Measurements from ENCODE around the gene SS18L1.
"Not testable (repeated sequence)": the region's sequence is repeated elsewhere in the genome, so short reads cannot be mapped to it uniquely, and the experiment has no call there.

SS18L1 gene

GRCh38 chr20:62143081-62143956, at the start of gene SS18L1, which contains the start of gene PSMA7:
TSS of gene SS18L1 (plus strand) at chr20:62143769. CDS start at chr20:62143821, 52 bp downstream.
TSS of gene PSMA7 (minus strand) at chr20:62143394. CDS start at chr20:62143303, 91 bp downstream.
- DNase-seq = peak; percentile 85

- no peak for DNase-seq
These were observed 46.9 kb upstream of the SS18L1 start for GRCh38 chr20:62096421-62097380.

- DNase-seq = no peak
These were observed 45.6 kb upstream of the SS18L1 start for GRCh38 chr20:62097881-62098407.

GRCh38 chr20:62101078-62101477, 42.5 kb upstream of the SS18L1 start:
- DNase-seq = no peak

GRCh38 chr20:62103508-62104233, 39.9 kb upstream of the SS18L1 start:
- DNase-seq = no peak

- no peak for DNase-seq
These were observed 39.3 kb upstream of the SS18L1 start for GRCh38 chr20:62104234-62104789.

GRCh38 chr20:62104791-62105345, 38.7 kb upstream of the SS18L1 start:
- peak; percentile 15 for DNase-seq

GRCh38 chr20:62105592-62105991, 38.0 kb upstream of the SS18L1 start:
- DNase-seq = no peak

GRCh38 chr20:62111148-62111547, 32.4 kb upstream of the SS18L1 start:
- no peak for DNase-seq

GRCh38 chr20:62112368-62112767, 31.2 kb upstream of the SS18L1 start:
- DNase-seq = no peak

GRCh38 chr20:62114894-62115293, 28.7 kb upstream of the SS18L1 start:
- DNase-seq = no peak

GRCh38 chr20:62115800-62116407, 27.7 kb upstream of the SS18L1 start:
- DNase-seq = not testable (repeated sequence)

- DNase-seq = no peak
These were observed 26.8 kb upstream of the SS18L1 start for GRCh38 chr20:62116558-62117361.

GRCh38 chr20:62117362-62117646, 26.3 kb upstream of the SS18L1 start:
- no peak for DNase-seq

GRCh38 chr20:62117658-62118057, 25.9 kb upstream of the SS18L1 start:
- DNase-seq = no peak

- DNase-seq = no peak
These were observed 25.2 kb upstream of the SS18L1 start for GRCh38 chr20:62118113-62119043.

GRCh38 chr20:62119115-62119514, 24.5 kb upstream of the SS18L1 start:
- DNase-seq = no peak

GRCh38 chr20:62119591-62120364, 23.8 kb upstream of the SS18L1 start:
- DNase-seq = no peak

GRCh38 chr20:62120365-62120762, 23.2 kb upstream of the SS18L1 start:
- DNase-seq = no peak
